ENCODE measurements around the gene ANKRD33B.
"Not testable (repeated sequence)": the region's sequence is repeated elsewhere in the genome, so short reads cannot be mapped to it uniquely, and the experiment has no call there.

The ANKRD33B gene

DNA sequence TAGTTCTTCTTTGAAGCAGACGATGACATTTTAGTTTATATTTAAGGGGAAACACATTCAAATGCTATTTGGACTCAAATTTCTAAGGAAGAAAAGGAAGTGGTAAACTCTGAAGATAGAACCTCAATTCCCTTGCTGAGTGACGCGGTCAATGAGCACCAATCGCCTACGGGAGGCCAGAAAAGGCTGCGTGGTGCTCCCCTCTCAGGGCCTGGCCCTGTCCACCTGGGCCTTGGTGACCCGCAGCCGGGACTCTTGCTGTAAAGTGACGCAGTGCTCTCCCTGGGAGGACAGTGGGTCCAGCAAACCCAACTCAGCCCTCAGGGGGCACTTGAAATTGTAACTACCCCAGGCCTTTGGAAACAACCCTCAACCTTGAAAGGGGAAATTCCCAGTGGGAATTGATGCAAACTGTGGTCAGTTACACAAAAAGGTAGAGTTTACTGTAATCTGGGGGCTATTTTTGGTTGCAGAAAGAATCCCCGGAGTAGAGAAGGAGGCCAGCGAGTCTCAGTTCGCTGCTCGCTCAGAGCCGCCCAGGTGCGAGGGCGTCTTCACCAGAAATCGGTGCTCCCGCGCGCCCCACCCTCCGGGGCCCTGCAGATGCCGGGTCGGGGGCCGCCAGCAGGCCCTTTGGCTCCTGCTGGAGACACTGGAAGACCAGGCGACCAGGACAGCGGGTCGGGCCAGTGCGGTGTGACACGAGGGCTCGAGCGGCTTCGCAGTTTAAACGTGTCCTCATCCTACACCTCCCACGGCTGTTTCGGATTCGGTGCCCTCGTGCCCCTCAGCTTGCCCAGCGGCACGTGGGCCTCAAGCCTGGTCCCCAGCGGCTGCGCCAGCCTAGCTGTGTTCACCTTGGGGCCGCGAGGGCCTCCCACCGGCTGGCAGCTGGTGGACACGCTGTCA lies 1.4 kb upstream of the ANKRD33B start:
- DNase-seq = no peak

DNA sequence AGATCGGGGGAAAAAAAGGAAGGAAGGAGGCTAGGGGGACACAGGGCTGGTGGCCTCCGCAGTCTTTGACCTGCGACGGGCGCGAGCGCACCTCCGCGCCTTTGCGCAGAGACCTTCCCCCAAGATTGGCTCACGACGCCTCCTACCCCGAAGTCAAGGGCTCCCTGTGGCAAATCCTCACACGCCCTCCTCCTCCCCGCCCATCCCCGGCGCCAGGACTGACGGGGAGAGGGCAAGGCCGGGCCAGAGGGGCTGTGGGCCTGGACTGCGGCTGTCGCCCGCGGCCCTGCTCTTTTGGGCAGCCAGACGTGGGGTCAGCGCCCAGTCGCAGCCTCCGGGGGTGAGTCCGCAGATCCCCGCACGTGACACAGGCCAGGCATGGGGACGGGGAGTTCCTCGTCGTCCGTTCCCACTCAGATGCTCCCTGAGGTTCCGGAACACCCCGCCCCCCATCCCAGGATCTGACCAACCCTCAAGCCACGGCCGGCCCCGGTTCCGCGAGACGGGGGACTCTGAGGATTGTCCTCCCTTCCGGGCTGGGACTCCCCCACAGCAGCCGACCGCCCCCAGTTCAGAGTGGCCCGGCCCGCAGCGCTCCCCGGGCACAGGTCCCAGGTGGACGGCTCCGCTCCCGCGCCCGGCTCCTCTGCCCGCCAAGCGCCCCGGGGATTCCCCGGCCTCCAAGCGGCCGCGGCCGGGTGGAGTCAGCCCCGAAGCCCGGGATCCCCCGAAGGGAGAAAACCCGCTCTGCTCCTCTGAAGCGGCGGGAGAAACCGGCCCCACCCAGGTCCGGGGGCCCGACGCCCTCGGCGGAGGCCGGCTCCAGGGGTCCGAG lies 543 bp upstream of the ANKRD33B start:
- DNase-seq = no peak

GRCh38 chr5:10564838-10565784 lies 1.2 kb downstream of the ANKRD33B start:
- DNase-seq = no peak

- DNase-seq = no peak
Measured at GRCh38 chr5:10565785-10566542, 2.1 kb downstream of the ANKRD33B start.

GRCh38 chr5:10566543-10567068 lies 2.7 kb downstream of the ANKRD33B start:
- DNase-seq = no peak

DNA sequence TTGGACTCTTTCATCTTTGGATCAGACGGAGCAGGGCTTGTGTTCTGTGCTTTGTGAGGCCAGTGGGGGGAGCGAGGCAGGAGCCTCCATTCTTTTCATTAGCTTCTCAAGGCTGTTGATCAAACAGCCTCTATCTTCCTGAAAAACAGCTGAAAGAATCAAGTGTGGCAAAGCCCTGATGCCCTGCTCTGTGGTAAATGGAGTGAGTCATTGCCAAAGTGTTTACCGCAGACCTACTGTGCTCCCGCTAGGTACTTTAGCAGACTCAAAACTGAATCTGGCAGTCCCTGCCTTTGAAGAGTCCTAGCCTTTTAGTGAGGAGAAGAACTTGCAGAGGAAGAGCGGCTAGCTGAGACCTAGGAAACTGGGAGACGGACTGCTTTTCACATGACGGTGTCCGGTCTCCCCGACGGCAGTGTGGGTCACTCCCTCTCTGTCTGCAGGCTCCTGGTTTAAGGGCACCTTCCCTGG lies 3.3 kb downstream of the ANKRD33B start:
- DNase-seq = no peak

DNA sequence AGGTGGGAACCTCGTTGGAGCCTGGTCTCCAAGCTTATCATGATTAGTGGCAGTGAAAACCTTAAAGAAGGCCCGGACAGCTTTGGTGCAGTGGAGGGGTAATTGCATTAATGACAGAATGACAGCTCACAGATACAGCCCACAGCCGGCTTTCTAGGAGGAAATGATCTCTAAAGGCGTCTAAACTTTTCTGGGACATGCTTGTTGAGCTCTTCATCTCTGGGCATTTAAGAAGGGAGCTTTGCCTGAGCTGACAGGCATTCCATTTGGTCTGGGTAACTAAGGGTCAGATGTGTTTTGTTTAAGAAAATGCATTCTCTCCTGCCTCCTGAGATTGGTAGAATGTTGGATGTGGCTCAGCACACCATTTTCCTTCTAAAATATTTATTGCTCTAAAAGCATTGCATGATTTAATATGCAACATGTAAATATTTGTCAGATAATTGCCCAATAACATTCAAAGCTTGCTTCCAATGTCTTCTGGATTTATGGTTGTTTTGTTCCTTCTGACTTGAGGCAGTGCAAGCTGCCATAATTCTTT lies 4.0 kb downstream of the ANKRD33B start:
- no peak for DNase-seq

GRCh38 chr5:10570540-10570939 lies 6.7 kb downstream of the ANKRD33B start:
- not testable (repeated sequence) for DNase-seq

GRCh38 chr5:10572451-10572850 lies 8.6 kb downstream of the ANKRD33B start:
- DNase-seq = no peak

- DNase-seq = no peak
Measured at GRCh38 chr5:10573487-10574145, 9.7 kb downstream of the ANKRD33B start.

DNA sequence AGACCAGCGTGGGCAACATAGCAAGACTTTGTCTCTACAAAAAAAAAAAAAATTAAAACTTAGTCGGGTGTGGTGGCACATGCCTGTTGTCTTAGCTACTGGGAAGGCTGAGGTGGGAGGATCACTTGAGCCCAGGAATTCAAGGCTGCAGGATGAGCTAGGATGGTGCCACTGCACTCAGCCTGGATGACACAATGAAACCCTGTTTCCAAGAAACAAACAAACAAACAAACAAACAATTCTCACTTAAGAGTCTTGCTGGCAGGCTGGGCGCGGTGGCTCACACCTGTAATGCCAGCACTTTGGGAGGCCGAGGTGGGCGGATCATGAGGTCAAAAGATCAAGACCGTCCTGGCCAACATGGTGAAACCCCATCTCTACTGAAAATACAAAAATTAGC lies 11.0 kb downstream of the ANKRD33B start:
- not testable (repeated sequence) for DNase-seq

- no peak for DNase-seq
Measured at GRCh38 chr5:10576121-10576789, 12.4 kb downstream of the ANKRD33B start.

DNA sequence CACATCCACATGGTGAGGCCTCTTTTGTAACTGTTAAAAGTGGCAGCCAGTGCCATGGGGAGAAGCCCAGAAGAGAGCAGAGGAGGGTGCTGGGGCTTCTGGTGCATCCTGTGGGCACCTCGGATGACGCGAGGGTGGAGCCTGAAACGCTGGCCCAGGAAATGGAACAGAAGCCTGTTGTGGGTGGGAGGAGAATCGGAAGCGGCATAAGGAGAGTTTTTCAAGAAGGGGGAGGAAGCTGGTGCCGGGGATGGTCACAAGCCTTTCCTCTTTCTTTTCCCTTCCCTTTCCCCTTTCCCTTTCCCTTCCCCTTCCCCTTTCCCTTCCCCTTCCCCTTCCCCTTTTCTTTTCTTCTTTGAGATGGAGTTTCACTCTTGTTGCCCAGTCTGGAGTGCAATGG lies 12.9 kb downstream of the ANKRD33B start:
- no peak for DNase-seq

GRCh38 chr5:10577371-10578292 lies 13.8 kb downstream of the ANKRD33B start:
- no peak for DNase-seq

- no peak for DNase-seq
Measured at GRCh38 chr5:10578293-10578665, 14.4 kb downstream of the ANKRD33B start.

DNA sequence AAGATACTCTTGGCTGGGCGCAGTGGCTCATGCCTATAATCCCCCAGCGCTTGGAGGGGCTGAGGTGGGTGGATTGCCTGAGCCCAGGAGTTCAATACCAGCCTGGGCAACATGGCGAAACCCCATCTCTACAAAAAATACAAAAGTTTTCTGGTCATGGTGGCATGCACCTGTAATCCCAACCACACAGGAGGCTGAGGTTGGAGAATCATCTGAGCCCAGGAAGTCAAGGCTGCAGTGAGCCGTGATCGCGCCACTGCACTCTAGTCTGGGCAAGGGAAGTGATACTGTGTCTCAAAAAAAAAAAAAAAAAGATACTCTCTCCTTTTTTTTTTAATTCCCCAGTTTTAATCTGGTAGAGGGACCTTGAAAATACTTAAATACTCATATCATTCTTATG lies 15.0 kb downstream of the ANKRD33B start:
- DNase-seq = no peak

GRCh38 chr5:10579536-10580521 lies 16.0 kb downstream of the ANKRD33B start:
- DNase-seq = no peak
